ENCODE measurements around the gene EP400.
"Not testable (repeated sequence)": the region's sequence is repeated elsewhere in the genome, so short reads cannot be mapped to it uniquely, and the experiment has no call there.

EP400 gene

DNA sequence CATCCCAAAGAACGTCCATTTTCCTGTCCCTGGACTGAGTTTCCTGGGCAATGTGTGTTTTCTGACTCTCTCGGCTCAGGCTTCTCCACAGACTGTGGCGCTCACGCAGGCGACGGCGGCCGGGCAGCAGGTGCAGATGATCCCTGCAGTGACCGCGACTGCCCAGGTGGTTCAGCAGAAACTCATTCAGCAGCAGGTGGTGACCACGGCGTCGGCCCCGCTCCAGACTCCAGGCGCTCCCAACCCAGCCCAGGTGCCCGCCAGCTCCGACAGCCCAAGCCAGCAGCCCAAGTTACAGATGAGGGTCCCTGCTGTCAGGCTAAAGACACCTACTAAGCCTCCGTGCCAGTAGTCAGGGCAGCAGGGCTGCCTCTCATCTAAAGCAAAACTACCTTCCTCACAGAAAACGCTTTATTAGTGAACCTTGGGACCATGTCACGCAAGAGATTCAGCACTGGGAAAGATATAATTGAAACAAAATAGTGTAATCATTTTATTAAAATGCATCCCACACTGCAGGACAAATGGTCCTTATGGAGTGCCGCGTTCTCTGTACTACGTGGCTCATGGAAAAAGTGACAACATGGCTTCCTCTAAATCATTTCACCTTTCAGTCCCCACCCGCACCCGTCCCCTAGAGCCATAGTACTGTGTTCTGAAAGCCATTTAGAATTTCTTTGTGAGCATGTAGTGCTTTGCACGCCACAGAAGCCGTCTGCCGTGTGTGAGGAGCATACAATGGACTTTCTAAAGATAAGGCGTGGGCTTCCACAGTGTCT lies 127.8 kb downstream of the EP400 start:
- TF ChIP-seq, protein P1, sequence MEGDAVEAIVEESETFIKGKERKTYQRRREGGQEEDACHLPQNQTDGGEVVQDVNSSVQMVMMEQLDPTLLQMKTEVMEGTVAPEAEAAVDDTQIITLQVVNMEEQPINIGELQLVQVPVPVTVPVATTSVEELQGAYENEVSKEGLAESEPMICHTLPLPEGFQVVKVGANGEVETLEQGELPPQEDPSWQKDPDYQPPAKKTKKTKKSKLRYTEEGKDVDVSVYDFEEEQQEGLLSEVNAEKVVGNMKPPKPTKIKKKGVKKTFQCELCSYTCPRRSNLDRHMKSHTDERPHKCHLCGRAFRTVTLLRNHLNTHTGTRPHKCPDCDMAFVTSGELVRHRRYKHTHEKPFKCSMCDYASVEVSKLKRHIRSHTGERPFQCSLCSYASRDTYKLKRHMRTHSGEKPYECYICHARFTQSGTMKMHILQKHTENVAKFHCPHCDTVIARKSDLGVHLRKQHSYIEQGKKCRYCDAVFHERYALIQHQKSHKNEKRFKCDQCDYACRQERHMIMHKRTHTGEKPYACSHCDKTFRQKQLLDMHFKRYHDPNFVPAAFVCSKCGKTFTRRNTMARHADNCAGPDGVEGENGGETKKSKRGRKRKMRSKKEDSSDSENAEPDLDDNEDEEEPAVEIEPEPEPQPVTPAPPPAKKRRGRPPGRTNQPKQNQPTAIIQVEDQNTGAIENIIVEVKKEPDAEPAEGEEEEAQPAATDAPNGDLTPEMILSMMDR (IDR thresholded peaks at IDR 0.05), result no peak
- H3K4me3 ChIP-seq, result no peak overlapping the region
- no peak for DNase-seq (ENCODE audit: low spot score)
- no peak overlapping the region for H3K27ac ChIP-seq

DNA sequence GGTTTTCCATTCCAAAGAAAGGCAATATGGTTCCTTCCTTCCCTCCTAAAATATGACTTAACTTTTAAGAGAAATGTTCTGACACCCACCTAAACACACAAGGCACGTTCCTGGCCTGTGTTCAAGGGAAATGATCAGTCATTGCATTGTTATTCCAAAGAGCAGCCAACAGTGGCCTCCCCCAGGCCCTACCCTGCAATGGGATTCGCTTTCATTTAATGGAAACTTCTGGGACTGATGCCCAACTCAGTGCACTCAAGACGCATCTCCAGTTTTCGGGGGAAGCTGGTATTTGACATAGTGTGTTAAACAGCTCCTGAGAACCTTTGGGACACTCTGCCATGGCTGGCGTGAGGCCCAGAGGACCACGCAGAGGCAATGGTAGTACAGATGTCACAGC lies 128.4 kb downstream of the EP400 start:
- H3K4me3 ChIP-seq, result no peak overlapping the region
- TF ChIP-seq, protein P1 (IDR thresholded peaks at IDR 0.05), result no peak
- DNase-seq (ENCODE audit: low spot score), result no peak
- H3K27ac ChIP-seq, result no peak overlapping the region

DNA sequence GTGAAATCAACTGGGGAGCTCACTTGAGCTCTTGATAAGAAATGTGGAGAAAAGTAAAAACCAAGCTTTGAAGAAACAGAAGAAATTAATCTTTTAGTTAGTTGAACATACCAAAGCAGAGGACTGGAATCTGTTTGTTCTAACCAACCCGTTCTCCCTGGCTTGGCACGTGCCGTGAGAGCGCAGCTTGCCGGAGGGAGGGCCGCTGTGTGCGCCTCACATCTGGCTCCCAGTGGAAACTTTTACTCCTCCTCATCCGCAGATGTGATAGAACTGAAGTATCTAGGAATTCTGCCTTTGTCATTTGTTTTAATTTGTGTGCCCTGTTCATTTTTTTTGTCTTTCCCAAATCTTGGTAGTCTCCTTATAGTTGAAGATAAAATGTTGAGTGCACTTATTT lies 129.5 kb downstream of the EP400 start:
- Histone ChIP-seq H3K27ac (no peak overlapping the region), H3K4me3 (no peak overlapping the region)
- TF ChIP-seq, protein P1 (IDR thresholded peaks at IDR 0.05), result no peak
- no peak for DNase-seq (ENCODE audit: low spot score)

DNA sequence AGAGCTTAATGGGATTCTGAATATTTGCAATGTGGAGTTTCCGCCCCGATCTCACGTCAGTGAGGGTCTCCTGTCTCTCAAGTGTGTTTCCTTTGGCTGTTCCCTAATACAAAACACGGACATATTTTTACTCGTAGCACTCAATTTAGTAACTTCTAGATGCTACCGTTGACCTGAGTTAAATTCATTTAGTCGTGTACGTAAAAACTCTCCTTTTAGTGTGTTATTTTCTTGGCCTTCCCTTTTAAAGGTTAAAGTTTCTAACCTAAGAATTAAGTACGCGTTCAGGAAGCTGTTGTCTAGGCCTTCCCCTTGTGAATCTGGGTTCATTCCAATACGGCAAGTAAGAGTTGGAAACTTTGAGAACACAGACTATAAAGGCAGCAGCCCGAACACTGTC lies 130.0 kb downstream of the EP400 start:
- H3K4me3 ChIP-seq, result no peak overlapping the region
- H3K27ac ChIP-seq, result no peak overlapping the region
- TF ChIP-seq, protein P1 (IDR thresholded peaks at IDR 0.05), result no peak
- no peak for DNase-seq (ENCODE audit: low spot score)

DNA sequence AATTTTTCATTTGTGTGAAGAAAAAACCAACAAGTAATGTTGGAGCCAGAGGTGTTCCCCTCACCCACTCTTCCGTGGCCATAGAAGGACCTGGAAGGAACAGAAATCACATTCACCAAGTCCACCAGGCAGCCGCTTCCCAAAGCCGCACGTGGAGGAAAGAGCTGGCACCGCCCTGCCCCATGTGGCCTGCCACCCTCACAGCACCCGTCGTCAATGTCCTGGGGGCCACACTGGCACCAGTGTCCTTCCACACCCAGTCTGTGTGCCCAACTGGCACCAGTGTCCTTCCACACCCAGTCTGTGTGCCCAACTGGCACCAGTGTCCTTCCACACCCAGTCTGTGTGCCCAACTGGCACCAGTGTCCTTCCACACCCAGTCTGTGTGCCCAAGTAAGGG lies 130.8 kb downstream of the EP400 start:
- not testable (repeated sequence) for H3K4me3 ChIP-seq; H3K27ac ChIP-seq; DNase-seq (ENCODE audit: low spot score)

DNA sequence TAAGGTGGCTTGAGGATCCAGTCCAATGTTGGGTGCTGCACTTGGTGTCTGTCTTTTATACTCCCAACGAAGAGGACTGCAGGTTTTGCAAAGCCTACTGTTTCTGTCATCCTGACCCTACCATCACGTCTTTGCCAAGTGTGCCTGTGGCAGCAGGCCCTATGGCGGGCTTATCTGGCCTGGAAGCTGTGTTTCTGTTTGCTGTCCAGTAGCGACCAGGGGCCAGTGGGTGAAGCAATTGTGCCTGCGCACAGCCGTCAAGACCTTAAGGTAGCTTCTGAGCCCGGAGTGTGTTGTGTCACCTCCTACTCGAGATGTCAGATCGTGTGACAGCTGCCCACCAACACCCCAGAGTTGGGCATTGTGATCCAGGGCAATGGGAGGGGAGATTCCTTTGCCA lies 131.7 kb downstream of the EP400 start:
- H3K4me3 ChIP-seq, result no peak overlapping the region
- no peak overlapping the region for H3K27ac ChIP-seq
- TF ChIP-seq, protein P1 (IDR thresholded peaks at IDR 0.05), result no peak
- DNase-seq (ENCODE audit: low spot score), result no peak

DNA sequence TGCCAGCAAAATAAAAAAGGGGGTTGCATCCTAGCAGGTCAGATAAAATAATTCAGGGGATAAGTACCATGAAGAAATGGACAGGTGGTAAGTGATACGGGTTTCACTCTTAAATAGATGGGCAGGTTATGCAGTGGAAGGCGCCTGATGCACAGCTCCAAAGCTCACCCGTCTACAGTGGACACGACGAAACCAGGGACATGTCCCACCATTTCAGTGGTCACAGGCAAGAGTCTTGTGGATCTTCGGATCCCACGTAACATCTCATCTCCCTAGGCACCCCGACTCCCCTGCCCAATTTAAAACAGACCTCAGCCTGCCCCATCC lies 133.8 kb downstream of the EP400 start:
- TF ChIP-seq, protein P1 (IDR thresholded peaks at IDR 0.05), result no peak
- Histone ChIP-seq H3K4me3 (peak overlapping the region; percentile 99), H3K27ac (peak overlapping the region in 1 of 2 donors; percentile 98)
- DNase-seq (ENCODE audit: low spot score), result no peak
